Body of pancreas (tissue), 4 donors: ENCODE results near the gene EHBP1. TPM values are rescaled to one million over a fixed set of nuclear protein-coding genes. Genes with fewer than 3 reads are reported as not detected.

Experiments
- ATAC-seq: fragments of 150-250 bp; one replicate; pipeline ENCODE4 v1.9.1; 2016
- DNase-seq, 4 donors: peaks; one replicate each; pipeline ENCODE4 v3.0.0-alpha.2; 2019
- H3K27ac ChIP-seq, 4 donors: fragments of 200-600 bp; sonication (generic); 1 replicate in 3 of 4; 2 replicates in 1 of 4; pipeline versions ENCODE4 v1.5.1 to v1.6.1; 2016 to 2019; ENCODE audit warnings: mild to moderate bottlenecking in 1 of 4, mixed read lengths in 1 of 4, moderate library complexity in 1 of 4
- H3K27me3 ChIP-seq, 2 donors: fragments of 200-600 bp; sonication (generic); one replicate each; pipeline ENCODE4 v1.6.0; 2016; ENCODE audit warnings: mild to moderate bottlenecking in 1 of 2
- H3K36me3 ChIP-seq, 2 donors: fragments of 200-600 bp; sonication (generic); replicated peaks in 1 of 2; 2 replicates each; pipeline ENCODE4 v1.5.1; 2016; ENCODE audit warnings: low read depth in 2 of 2; ENCODE audit not compliant: insufficient read depth in 1 of 2
- H3K4me1 ChIP-seq: fragments of 200-600 bp; sonication (generic); one replicate; pipeline ENCODE4 v1.6.0; 2016
- H3K4me3 ChIP-seq, 2 donors: fragments of 200-600 bp; sonication (generic); 1 replicate in 1 of 2; 2 replicates in 1 of 2; pipeline ENCODE4 v1.5.1; 2016 to 2019
- H3K9me3 ChIP-seq, 3 donors: fragments of 200-600 bp; sonication (generic); 1 replicate in 2 of 3; 2 replicates in 1 of 3; pipeline ENCODE4 v1.5.1; 2016
- CTCF ChIP-seq, 7 experiments: fragments of 450-650 bp in 4 of 7; fragments of 200-600 bp in 3 of 7; sonication (generic) in 3 of 7; IDR thresholded peaks; one replicate each; pipeline ENCODE4 v1.5.1; 2016 to 2019; ENCODE audit warnings: antibody characterized with exemption in 7 of 7
- POLR2A ChIP-seq, 3 donors: fragments of 450-650 bp; IDR thresholded peaks; one replicate each; pipeline ENCODE4 v1.6.1; 2016; ENCODE audit warnings: antibody characterized with exemption in 3 of 3, mild to moderate bottlenecking in 2 of 3
- WGBS, 2 donors: methylation state at CpG; one replicate each; pipeline ENCODE4 v1.1.5; 2017; 5-methylcytosine and 5-hydroxymethylcytosine counted together
- intact Hi-C: fragments of 100-400 bp; cut with DNase I; formaldehyde crosslinking; loops from one replicate; pipeline ENCODE4 v1.15.1; 2023
- total RNA-seq, 2 donors: library from RNA; depleted of rRNA; stranded (reverse); fragments of >200 nt; gene quantifications; one replicate each; pipeline ENCODE4 v1.1.0, GENCODE V29; 2016

The EHBP1 gene
- total RNA-seq, 2 donors from 2014 or later: 43.6 to 45.8 TPM

GRCh38 chr2:63046552-63046951 is 341.0 kb downstream of the EHBP1 start:
- intact Hi-C loops: no loop called here
- Histone ChIP-seq H3K27ac (no peak overlapping the region), H3K4me3 (no peak overlapping the region), H3K4me1 (peaks cover 30% of the 10 kb centered on the region), H3K36me3 (no peaks in the 10 kb centered on the region), H3K9me3 (no peaks in the 10 kb centered on the region), H3K27me3 (peaks cover 0 to 7% of the 10 kb centered on the region in 2 donors)
- no peak for ATAC-seq
- TF ChIP-seq POLR2A (IDR thresholded peaks at IDR 0.05): no peak
- TF ChIP-seq CTCF (IDR thresholded peaks at IDR 0.05): no peak
- no peak for DNase-seq
- 96 to 97% methylated on average over 7 of the region's 7 CpGs for WGBS, 2 donors

GRCh38 chr2:63046961-63047320 is 341.4 kb downstream of the EHBP1 start:
- Histone ChIP-seq H3K4me1 (peaks cover 31% of the 10 kb centered on the region), H3K4me3 (no peak overlapping the region), H3K27ac (no peak overlapping the region), H3K27me3 (peaks cover 0 to 7% of the 10 kb centered on the region in 2 donors), H3K36me3 (no peaks in the 10 kb centered on the region), H3K9me3 (no peaks in the 10 kb centered on the region)
- DNase-seq (no peak), ATAC-seq (no peak)
- WGBS, 2 donors: 77 to 96% methylated on average over 8 of the region's 8 CpGs
- intact Hi-C loops: no loop called here
- TF ChIP-seq POLR2A (IDR thresholded peaks at IDR 0.05) (no peak), CTCF (IDR thresholded peaks at IDR 0.05) (no peak)

- Histone ChIP-seq H3K36me3 (no peaks in the 10 kb centered on the region), H3K4me1 (peaks cover 31% of the 10 kb centered on the region), H3K4me3 (no peak overlapping the region), H3K27ac (no peak overlapping the region), H3K27me3 (peaks cover 0 to 7% of the 10 kb centered on the region in 2 donors), H3K9me3 (no peaks in the 10 kb centered on the region)
- DNase-seq (peak in 1 of 4 donors; percentile 12), ATAC-seq (no peak)
- TF ChIP-seq CTCF (IDR thresholded peaks at IDR 0.05): no peak
- no peak for TF ChIP-seq POLR2A (IDR thresholded peaks at IDR 0.05)
- WGBS, 2 donors: 40 to 65% methylated on average over 41 to 67 of the region's 71 CpGs
- intact Hi-C loops: no loop called here
Measured at GRCh38 chr2:63047321-63048279, 342.1 kb downstream of the EHBP1 start.

GRCh38 chr2:63048367-63049171 is 343.1 kb downstream of the EHBP1 start:
- H3K36me3 ChIP-seq: no peaks in the 10 kb centered on the region
- no peak overlapping the region for H3K4me3 ChIP-seq
- ATAC-seq: no peak
- H3K9me3 ChIP-seq: no peaks in the 10 kb centered on the region
- H3K27me3 ChIP-seq: peaks cover 0 to 7% of the 10 kb centered on the region in 2 donors
- DNase-seq: peak in 2 of 4 donors; percentile 11 to 30
- no peak overlapping the region for H3K27ac ChIP-seq
- peaks cover 31% of the 10 kb centered on the region for H3K4me1 ChIP-seq
- intact Hi-C loops: no loop called here
- WGBS, 2 donors: 9 to 24% methylated on average over 53 to 61 of the region's 61 CpGs
- no peak for TF ChIP-seq CTCF (IDR thresholded peaks at IDR 0.05)
- TF ChIP-seq POLR2A (IDR thresholded peaks at IDR 0.05): no peak
